Activated naive CD8-positive, alpha-beta T cell (primary cell): Measurements from ENCODE around the gene RCAN3.

Source experiments
- H3K27ac Mint-ChIP-seq: one replicate; pipeline ENCODE4 v1.8.0; 2021; ENCODE audit warnings: mixed read lengths
- H3K27me3 Mint-ChIP-seq: one replicate; pipeline ENCODE4 v1.8.0; 2021; ENCODE audit warnings: mixed read lengths
- H3K36me3 Mint-ChIP-seq: one replicate; pipeline ENCODE4 v1.8.0; 2021; ENCODE audit warnings: mixed read lengths
- H3K4me1 Mint-ChIP-seq: one replicate; pipeline ENCODE4 v1.8.0; 2021; ENCODE audit warnings: low read depth, mixed read lengths
- H3K4me3 Mint-ChIP-seq: one replicate; pipeline ENCODE4 v1.8.0; 2021; ENCODE audit warnings: mild to moderate bottlenecking, mixed read lengths
- H3K9me3 Mint-ChIP-seq: one replicate; pipeline ENCODE4 v1.8.0; 2021; ENCODE audit warnings: low read depth, mixed read lengths

RCAN3 gene

DNA sequence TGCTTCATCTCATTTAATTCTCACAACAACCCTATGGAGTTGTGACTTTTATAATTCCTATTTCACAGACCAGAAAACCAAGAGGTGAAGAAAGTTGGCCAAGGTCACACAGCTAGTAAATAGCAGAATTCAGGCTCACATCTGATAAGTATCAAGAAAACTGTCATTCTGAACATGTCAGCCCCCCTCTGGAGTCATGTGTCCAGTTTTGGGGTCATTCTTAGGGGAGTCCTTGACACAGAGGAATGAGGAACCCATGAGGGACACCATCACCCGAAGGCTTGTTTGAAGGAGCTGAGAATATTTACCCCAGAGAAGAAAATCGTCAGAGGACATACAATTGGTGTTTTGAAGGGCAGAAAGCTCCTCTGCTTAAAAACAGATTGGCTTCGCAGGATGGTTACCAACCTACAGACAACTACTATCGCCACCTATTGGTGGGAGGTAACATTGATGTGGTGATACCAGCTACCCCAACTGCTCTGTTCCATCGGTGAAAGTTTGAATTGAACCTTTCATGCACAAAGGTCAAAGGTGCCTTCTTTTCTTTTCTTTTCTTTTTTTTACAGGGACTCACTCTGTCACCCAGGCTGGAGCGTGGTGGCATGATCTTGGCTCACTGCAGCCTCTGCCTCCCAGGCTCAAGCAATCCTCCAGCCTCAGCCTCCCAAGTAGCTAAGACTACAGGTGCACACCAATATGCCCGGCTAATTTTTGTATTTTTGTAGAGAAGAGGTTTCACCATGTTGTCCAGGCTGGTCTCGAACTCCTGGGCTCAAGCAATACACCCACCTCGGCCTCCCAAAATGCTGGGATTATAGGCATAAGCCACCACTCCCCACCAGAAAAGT lies 84.6 kb downstream of the RCAN3 start:
- H3K9me3 Mint-ChIP-seq: no peaks in the 10 kb centered on the region
- no peaks in the 10 kb centered on the region for H3K36me3 Mint-ChIP-seq
- no peaks in the 10 kb centered on the region for H3K27me3 Mint-ChIP-seq
- H3K4me3 Mint-ChIP-seq: no peak overlapping the region
- H3K27ac Mint-ChIP-seq: peak overlapping the region; percentile 68
- peaks cover 8% of the 10 kb centered on the region for H3K4me1 Mint-ChIP-seq

DNA sequence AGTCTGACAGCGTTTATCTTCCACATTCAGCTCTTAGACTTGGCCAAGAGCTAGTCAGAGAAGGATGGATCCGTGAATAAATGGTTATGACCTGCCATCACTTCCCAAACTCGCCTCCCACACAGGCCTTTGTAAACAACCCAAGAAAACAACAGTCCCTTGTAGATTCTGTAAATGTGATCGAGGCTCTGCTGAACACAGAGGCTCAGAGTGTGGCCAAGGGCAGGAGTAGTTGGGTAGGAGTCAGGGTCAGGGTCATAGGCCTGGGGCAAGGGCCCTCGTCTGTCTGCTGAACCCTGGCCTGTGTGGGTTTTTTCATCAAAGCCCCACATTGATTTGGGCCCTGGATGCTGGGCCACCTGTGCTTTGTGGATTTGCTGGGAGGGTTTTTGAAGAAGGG lies 85.9 kb downstream of the RCAN3 start:
- Mint-ChIP-seq H3K27me3 (no peaks in the 10 kb centered on the region), H3K4me3 (no peak overlapping the region), H3K4me1 (peaks cover 8% of the 10 kb centered on the region), H3K27ac (no peak overlapping the region), H3K36me3 (no peaks in the 10 kb centered on the region), H3K9me3 (no peaks in the 10 kb centered on the region)

DNA sequence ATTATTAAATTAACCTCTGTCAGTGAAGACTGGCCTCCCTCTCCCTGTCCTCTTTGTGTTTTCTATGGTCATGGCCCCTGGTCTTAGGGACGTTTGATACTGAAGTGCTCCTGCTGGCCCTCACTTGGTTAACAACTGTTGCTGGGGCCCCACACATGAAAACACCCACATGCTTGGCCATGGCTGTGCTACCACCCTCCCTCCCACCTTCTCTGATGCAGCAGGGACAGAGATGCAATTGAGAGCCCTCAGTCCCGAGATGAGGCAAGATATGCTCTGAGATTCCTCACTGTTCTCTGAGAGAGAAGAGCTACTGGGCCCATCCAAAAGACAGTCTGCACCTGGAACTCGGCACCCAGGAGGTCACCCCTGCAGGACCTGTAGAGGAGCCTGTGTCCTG lies 86.6 kb downstream of the RCAN3 start:
- Mint-ChIP-seq H3K4me3 (no peak overlapping the region), H3K36me3 (no peaks in the 10 kb centered on the region), H3K27ac (no peak overlapping the region), H3K27me3 (no peaks in the 10 kb centered on the region), H3K4me1 (peaks cover 8% of the 10 kb centered on the region), H3K9me3 (no peaks in the 10 kb centered on the region)
